OCI-LY3 (cell line): ENCODE data around the gene IVNS1ABP.

Experiments used
- CTCF ChIP-seq: fragments of 200-600, 300-600 bp; sonication (generic); IDR thresholded peaks from 2 replicates; pipeline ENCODE4 v1.5.1; 2014; ENCODE audit warnings: antibody characterized with exemption, low read length, low read depth
- EZH2phosphoT487 ChIP-seq: fragments of 200-600 bp; shearing (Covaris generic); IDR thresholded peaks from 2 replicates; pipeline ENCODE4 v1.6.1; 2018; ENCODE audit warnings: antibody characterized with exemption, mixed run types, low read depth

GRCh38 chr1:185342672-185343259, 25.7 kb upstream of the IVNS1ABP start:
- TF ChIP-seq EZH2phosphoT487 (no peak), CTCF (no peak)
